Mesendoderm (in vitro differentiated cells): ENCODE results near the gene LIFR.

Experiments
- DNase-seq: peaks from one replicate; pipeline ENCODE4 v3.0.0; 2013
- H2AK5ac ChIP-seq: 2 replicates; pipeline ENCODE4 v1.6.1; 2013; ENCODE audit warnings: low read length, inconsistent platforms
- H2BK120ac ChIP-seq: 2 replicates; pipeline ENCODE4 v1.6.1; 2013; ENCODE audit warnings: low read depth, mild to moderate bottlenecking, low read length, moderate library complexity, mixed read lengths
- H2BK15ac ChIP-seq: replicated peaks from 2 replicates; pipeline ENCODE4 v1.6.1; 2013; ENCODE audit warnings: low read depth, mild to moderate bottlenecking, moderate library complexity
- H2BK5ac ChIP-seq: 2 replicates; pipeline ENCODE4 v1.6.1; 2013; ENCODE audit warnings: low read length, inconsistent platforms
- H3K18ac ChIP-seq: 2 replicates; pipeline ENCODE4 v1.6.1; 2013; ENCODE audit warnings: mild to moderate bottlenecking, low read length, mixed read lengths
- H3K23ac ChIP-seq: one replicate; pipeline ENCODE4 v1.6.1; 2013; ENCODE audit warnings: low read length
- H3K27ac ChIP-seq: 2 replicates; pipeline ENCODE4 v1.5.1; 2013; ENCODE audit warnings: low read depth, mild to moderate bottlenecking, inconsistent platforms, low read length, moderate library complexity
- H3K27me3 ChIP-seq: 2 replicates; pipeline ENCODE4 v1.6.1; 2013; ENCODE audit warnings: low read length, control low read depth, mild to moderate bottlenecking, inconsistent platforms; ENCODE audit not compliant: insufficient read depth, poor library complexity
- H3K36me3 ChIP-seq: 2 replicates; pipeline ENCODE4 v1.6.1; 2013; ENCODE audit warnings: low read length, inconsistent platforms; ENCODE audit not compliant: control insufficient read depth, insufficient read depth
- H3K4ac ChIP-seq: one replicate; pipeline ENCODE4 v1.6.1; 2013; ENCODE audit warnings: low read depth, mild to moderate bottlenecking, low read length, moderate library complexity
- H3K4me1 ChIP-seq: 2 replicates; pipeline ENCODE4 v1.6.1; 2013; ENCODE audit warnings: low read depth, low read length, inconsistent platforms; ENCODE audit not compliant: control insufficient read depth
- H3K4me2 ChIP-seq: 2 replicates; pipeline ENCODE4 v1.6.1; 2013; ENCODE audit warnings: low read length
- H3K4me3 ChIP-seq: 2 replicates; pipeline ENCODE4 v1.5.1; 2013; ENCODE audit warnings: mild to moderate bottlenecking, low read length
- H3K56ac ChIP-seq: one replicate; pipeline ENCODE4 v1.6.1; 2013; ENCODE audit warnings: low read length
- H3K79me1 ChIP-seq: 2 replicates; pipeline ENCODE4 v1.6.1; 2013; ENCODE audit warnings: low read length, inconsistent platforms
- H3K79me2 ChIP-seq: 2 replicates; pipeline ENCODE4 v1.6.1; 2013; ENCODE audit warnings: mild to moderate bottlenecking, low read length; ENCODE audit not compliant: control insufficient read depth, insufficient read depth
- H3K9ac ChIP-seq: 2 replicates; pipeline ENCODE4 v1.6.1; 2013; ENCODE audit warnings: low read length, inconsistent platforms
- H4K5ac ChIP-seq: one replicate; pipeline ENCODE4 v1.6.1; 2013; ENCODE audit warnings: low read length
- H4K8ac ChIP-seq: one replicate; pipeline ENCODE4 v1.6.1; 2013; ENCODE audit warnings: low read depth, mild to moderate bottlenecking, control low read depth, low read length, moderate library complexity
- WGBS: extraction: QIAGEN DNeasy Blood & Tissue Kit; methylation state at CpG from one replicate; pipeline ENCODE4 v1.1.7; 2013; ENCODE audit warnings: low lambda C conversion rate, missing lambda C conversion rate; ENCODE audit not compliant: insufficient coverage; ENCODE audit errors: extremely low coverage; 5-methylcytosine and 5-hydroxymethylcytosine counted together

LIFR gene

DNA sequence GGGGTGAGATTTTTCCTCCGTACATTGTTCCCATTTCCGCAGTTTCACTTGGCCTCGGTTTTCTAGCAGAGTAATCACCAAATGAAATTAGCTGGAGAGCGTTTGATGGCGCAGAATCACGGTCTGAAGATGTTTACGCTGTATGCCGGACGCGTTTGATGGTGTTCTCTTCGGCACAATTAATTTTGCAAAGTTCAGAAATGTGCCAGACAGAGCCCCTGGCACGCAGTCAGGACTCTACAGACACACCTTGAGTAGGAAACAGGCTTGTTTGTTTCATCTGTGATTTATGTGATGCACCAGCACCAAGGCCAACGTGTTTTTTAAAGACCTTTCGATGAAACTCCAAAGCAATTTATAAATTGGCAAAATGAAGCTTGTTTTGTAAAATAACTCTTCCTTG is 863 bp upstream of the LIFR start:
- Histone ChIP-seq H3K4ac (peak overlapping the region; percentile 65), H3K18ac (peak overlapping the region; percentile 65), H2BK120ac (no peak overlapping the region), H3K27me3 (no peaks in the 10 kb centered on the region), H3K4me2 (peak overlapping the region; percentile 83), H3K79me2 (peaks cover 18% of the 10 kb centered on the region), H3K27ac (peak overlapping the region; percentile 97), H3K36me3 (no peaks in the 10 kb centered on the region), H2BK15ac (no peak overlapping the region), H2AK5ac (no peak overlapping the region), H2BK5ac (no peak overlapping the region), H3K9ac (peak overlapping the region; percentile 95), H3K4me1 (peaks cover 2% of the 10 kb centered on the region), H3K79me1 (peaks cover 2% of the 10 kb centered on the region), H3K56ac (peak overlapping the region; percentile 90), H4K5ac (peak overlapping the region; percentile 33), H3K23ac (no peak overlapping the region), H4K8ac (no peak overlapping the region), H3K4me3 (peak overlapping the region; percentile 81)
- no peak for DNase-seq
- no CpG with 5 or more reads among the region's 14 CpGs for WGBS

- Histone ChIP-seq H2BK15ac (no peak overlapping the region), H3K4me1 (peaks cover 4% of the 10 kb centered on the region), H3K4me3 (peak overlapping the region; percentile 59), H2BK5ac (no peak overlapping the region), H3K36me3 (no peaks in the 10 kb centered on the region), H3K23ac (peak overlapping the region; percentile 59), H4K5ac (no peak overlapping the region), H3K79me1 (peaks cover 4% of the 10 kb centered on the region), H2BK120ac (no peak overlapping the region), H3K56ac (peak overlapping the region; percentile 89), H2AK5ac (no peak overlapping the region), H4K8ac (no peak overlapping the region), H3K79me2 (peaks cover 22% of the 10 kb centered on the region), H3K27me3 (no peaks in the 10 kb centered on the region), H3K4me2 (peak overlapping the region; percentile 40), H3K27ac (peak overlapping the region; percentile 67), H3K18ac (peak overlapping the region; percentile 99), H3K4ac (peak overlapping the region; percentile 82), H3K9ac (peak overlapping the region; percentile 82)
- peak; percentile 59 for DNase-seq
- WGBS, result no CpG with 5 or more reads among the region's 68 CpGs
These were observed 303 bp downstream of the LIFR start for GRCh38 chr5:38556088-38556598.

DNA sequence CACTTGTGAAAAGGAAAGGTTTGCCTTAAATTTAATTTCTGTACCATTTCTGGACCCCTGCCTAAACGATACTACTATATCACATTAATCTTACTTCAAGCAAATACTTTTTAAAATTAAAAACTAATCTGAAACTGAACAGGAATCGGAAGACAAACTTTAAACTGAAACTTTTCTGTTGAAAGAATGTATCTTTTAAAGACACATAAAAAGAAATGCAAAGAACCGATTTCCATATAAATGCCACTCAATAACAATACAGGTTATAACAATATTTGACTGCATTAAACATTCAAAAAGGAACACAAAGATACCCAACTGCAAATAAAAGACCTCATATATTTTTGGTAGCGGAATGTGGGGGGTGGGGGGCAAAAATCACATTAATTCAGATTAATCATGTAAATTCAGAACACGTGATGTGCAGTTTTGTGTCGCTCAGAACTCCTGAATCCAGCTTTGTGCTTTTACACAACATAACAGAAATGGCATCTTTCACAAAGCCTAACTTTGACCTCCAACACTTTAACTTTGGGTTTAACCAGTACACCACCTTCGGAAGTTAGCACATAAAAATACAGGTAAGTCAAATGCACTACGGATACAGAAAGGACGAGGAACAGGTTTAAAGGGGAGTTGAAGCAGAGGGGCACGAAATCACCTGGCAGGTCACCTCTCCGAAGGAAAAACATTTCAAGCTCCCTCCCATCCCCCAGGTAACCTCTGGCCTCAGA is 925 bp downstream of the LIFR start:
- Histone ChIP-seq H4K5ac (no peak overlapping the region), H2BK120ac (no peak overlapping the region), H3K4me1 (peaks cover 5% of the 10 kb centered on the region), H3K4me3 (peak overlapping the region; percentile 59), H3K56ac (peak overlapping the region; percentile 89), H3K79me1 (peaks cover 6% of the 10 kb centered on the region), H3K23ac (peak overlapping the region; percentile 59), H2BK15ac (no peak overlapping the region), H3K4me2 (peak overlapping the region; percentile 40), H2AK5ac (no peak overlapping the region), H4K8ac (no peak overlapping the region), H3K79me2 (peaks cover 28% of the 10 kb centered on the region), H3K9ac (peak overlapping the region; percentile 82), H3K27ac (no peak overlapping the region), H3K36me3 (no peaks in the 10 kb centered on the region), H2BK5ac (no peak overlapping the region), H3K4ac (peak overlapping the region; percentile 82), H3K27me3 (no peaks in the 10 kb centered on the region), H3K18ac (peak overlapping the region; percentile 99)
- WGBS, result 100% methylated on average over 2 of the region's 11 CpGs
- DNase-seq, result peak; percentile 42

DNA sequence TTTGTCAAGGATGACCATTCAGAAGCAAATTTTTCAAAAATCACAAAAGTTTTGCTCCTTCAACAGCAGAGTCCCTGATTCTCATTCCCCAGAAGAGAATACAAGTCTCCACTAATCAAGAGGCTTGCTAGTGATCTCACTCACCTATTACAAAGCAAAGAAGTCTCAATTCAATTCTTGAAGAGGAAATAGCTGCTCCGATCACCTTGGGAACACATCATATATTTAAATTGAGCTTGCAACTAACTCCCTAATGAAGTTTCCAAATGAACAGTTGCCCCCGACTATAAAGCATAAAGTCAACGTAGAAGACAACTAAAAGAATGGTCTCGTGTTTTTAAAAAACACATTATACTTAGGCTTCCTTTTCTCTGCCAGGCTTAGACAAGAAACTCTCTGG is 1.6 kb downstream of the LIFR start:
- Histone ChIP-seq H3K79me1 (peaks cover 6% of the 10 kb centered on the region), H3K4me1 (peaks cover 5% of the 10 kb centered on the region), H3K4me2 (peak overlapping the region; percentile 19), H2BK5ac (no peak overlapping the region), H2AK5ac (no peak overlapping the region), H3K36me3 (no peaks in the 10 kb centered on the region), H3K18ac (no peak overlapping the region), H2BK120ac (no peak overlapping the region), H3K79me2 (peaks cover 31% of the 10 kb centered on the region), H4K8ac (no peak overlapping the region), H3K56ac (peak overlapping the region; percentile 2), H3K27ac (no peak overlapping the region), H3K9ac (peak overlapping the region; percentile 65), H3K4me3 (peak overlapping the region; percentile 44), H3K4ac (no peak overlapping the region), H4K5ac (no peak overlapping the region), H3K23ac (no peak overlapping the region), H3K27me3 (no peaks in the 10 kb centered on the region), H2BK15ac (no peak overlapping the region)
- no CpG with 5 or more reads among the region's 4 CpGs for WGBS
- DNase-seq, result peak; percentile 15

- Histone ChIP-seq H2BK15ac (no peak overlapping the region), H3K4me3 (peak overlapping the region; percentile 10), H3K23ac (no peak overlapping the region)
These were observed 2.0 kb downstream of the LIFR start for GRCh38 chr5:38554403-38554802.

More at GRCh38 chr5:38554403-38554802, 2.0 kb downstream of the LIFR start:
- peaks cover 8% of the 10 kb centered on the region for H3K79me1 ChIP-seq
- no CpG with 5 or more reads among the region's 3 CpGs for WGBS
- no peak for DNase-seq
- no peaks in the 10 kb centered on the region for H3K36me3 ChIP-seq
- H3K9ac ChIP-seq, result peak overlapping the region; percentile 65
- H3K79me2 ChIP-seq, result peaks cover 35% of the 10 kb centered on the region
- no peak overlapping the region for H3K27ac ChIP-seq
- H3K27me3 ChIP-seq, result no peaks in the 10 kb centered on the region
- peaks cover 5% of the 10 kb centered on the region for H3K4me1 ChIP-seq
- no peak overlapping the region for H2BK5ac ChIP-seq
- H3K4me2 ChIP-seq, result peak overlapping the region; percentile 19
- H4K5ac ChIP-seq, result no peak overlapping the region
- no peak overlapping the region for H4K8ac ChIP-seq
- no peak overlapping the region for H2AK5ac ChIP-seq
- no peak overlapping the region for H3K4ac ChIP-seq
- peak overlapping the region; percentile 9 for H3K56ac ChIP-seq
- H3K18ac ChIP-seq, result no peak overlapping the region
- no peak overlapping the region for H2BK120ac ChIP-seq
